GM23248 (cell line): ENCODE measurements around the gene MAPK6. TPM values are rescaled to one million over a fixed set of nuclear protein-coding genes. Genes with fewer than 3 reads are reported as not detected.

ENCODE experiments used
- DNase-seq: peaks from one replicate; pipeline ENCODE4 v3.0.0-alpha.2; 2015
- H2AFZ ChIP-seq: fragments of 200-600 bp; sonication (generic); 2 replicates; pipeline ENCODE4 v1.6.1; 2016; ENCODE audit warnings: antibody characterized with exemption
- H3F3A ChIP-seq: fragments of 200-600 bp; sonication (generic); 2 replicates; pipeline ENCODE4 v1.6.1; 2016; ENCODE audit warnings: mild to moderate bottlenecking, antibody characterized with exemption, mixed run types; ENCODE audit not compliant: insufficient read depth
- H3K27ac ChIP-seq: fragments of 200-600 bp; sonication (generic); 2 replicates; pipeline ENCODE4 v1.5.1; 2016; ENCODE audit warnings: mild to moderate bottlenecking
- H3K27me3 ChIP-seq: fragments of 200-600 bp; sonication (generic); replicated peaks from 2 replicates; pipeline ENCODE4 v1.6.1; 2016; ENCODE audit warnings: mild to moderate bottlenecking; ENCODE audit not compliant: insufficient read depth
- H3K36me3 ChIP-seq: fragments of 200-600 bp; sonication (generic); 2 replicates; pipeline ENCODE4 v1.6.1; 2016; ENCODE audit warnings: low read depth, mild to moderate bottlenecking
- H3K4me1 ChIP-seq: fragments of 200-600 bp; sonication (generic); 2 replicates; pipeline ENCODE4 v1.6.1; 2016; ENCODE audit warnings: mild to moderate bottlenecking; ENCODE audit not compliant: insufficient read depth
- H3K4me2 ChIP-seq: fragments of 200-600 bp; sonication (generic); one replicate; pipeline ENCODE4 v1.6.1; 2016; ENCODE audit warnings: mild to moderate bottlenecking; ENCODE audit not compliant: unreplicated experiment
- H3K4me3 ChIP-seq: fragments of 200-600 bp; sonication (generic); 2 replicates; pipeline ENCODE4 v1.5.1; 2016; ENCODE audit warnings: mild to moderate bottlenecking
- H3K79me2 ChIP-seq: fragments of 200-600 bp; sonication (generic); 2 replicates; pipeline ENCODE4 v1.6.1; 2016; ENCODE audit warnings: mild to moderate bottlenecking; ENCODE audit not compliant: insufficient read depth
- H3K9ac ChIP-seq: fragments of 200-600 bp; sonication (generic); 2 replicates; pipeline ENCODE4 v1.6.1; 2016; ENCODE audit warnings: mild to moderate bottlenecking
- H3K9me2 ChIP-seq: fragments of 200-600 bp; sonication (generic); 2 replicates; pipeline ENCODE4 v1.6.1; 2016; ENCODE audit warnings: mixed run types, mild to moderate bottlenecking, moderate library complexity; ENCODE audit not compliant: insufficient read depth
- H3K9me3 ChIP-seq: fragments of 200-600 bp; sonication (generic); one replicate; pipeline ENCODE4 v1.6.1; 2017; ENCODE audit warnings: low read depth
- H4K20me1 ChIP-seq: fragments of 200-600 bp; sonication (generic); 2 replicates; pipeline ENCODE4 v1.6.0; 2016; ENCODE audit not compliant: insufficient read depth
- EZH2 ChIP-seq: fragments of 200-600 bp; sonication (generic); IDR thresholded peaks from 2 replicates; pipeline ENCODE4 v1.6.1; 2018; ENCODE audit warnings: antibody characterized with exemption, mild to moderate bottlenecking; ENCODE audit not compliant: insufficient read depth, poor library complexity, severe bottlenecking
- EZH2phosphoT487 ChIP-seq: fragments of 200-600 bp; sonication (generic); IDR thresholded peaks from 2 replicates; pipeline ENCODE4 v1.6.1; 2018; ENCODE audit warnings: antibody characterized with exemption, moderate library complexity, mild to moderate bottlenecking, low read depth; ENCODE audit not compliant: insufficient read depth
- WGBS, 2 experiments: methylation state at CpG; one replicate each; pipeline ENCODE4 v1.1.6; 2015 to 2017; ENCODE audit warnings: low lambda C conversion rate in 2 of 2, low coverage in 1 of 2; ENCODE audit errors: missing lambda C conversion rate in 2 of 2; 5-methylcytosine and 5-hydroxymethylcytosine counted together
- in situ Hi-C: fragments of 300-500 bp; cut with MboI; formaldehyde crosslinking; loops from 2 replicates; pipeline ENCODE4 v1.15.0; 2020
- polyA plus RNA-seq: library from polyadenylated mRNA; unstranded; fragments of >200 nt; fragmentation: Nextera tagmentation; extraction: Ambion mirVana; gene quantifications from 2 replicates; pipeline ENCODE4 v1.2.1, GENCODE V29; 2016
- total RNA-seq: library from RNA; depleted of rRNA; stranded (reverse); fragments of >200 nt; shearing (Covaris generic); gene quantifications from 2 replicates; pipeline ENCODE4 v1.2.3, GENCODE V29; 2014

MAPK6 gene
- total and polyA plus RNA-seq, 2 experiments from 2014 or later: 36.5 to 69.3 TPM

GRCh38 chr15:52008359-52008697 is 10.7 kb upstream of the MAPK6 start:
- H3F3A ChIP-seq: peaks cover 27% of the 10 kb centered on the region
- H3K79me2 ChIP-seq: no peaks in the 10 kb centered on the region
- H3K27me3 ChIP-seq: no peaks in the 10 kb centered on the region
- TF ChIP-seq EZH2 (no peak), EZH2phosphoT487 (no peak)
- WGBS, 2 experiments: 92 to 96% methylated on average over 5 of the region's 5 CpGs
- H3K9ac ChIP-seq: no peak overlapping the region
- H3K36me3 ChIP-seq: no peaks in the 10 kb centered on the region
- no peaks in the 10 kb centered on the region for H4K20me1 ChIP-seq
- in situ Hi-C loops: no loop called here
- no peaks in the 10 kb centered on the region for H3K9me2 ChIP-seq
- peaks cover 24% of the 10 kb centered on the region for H3K4me1 ChIP-seq
- H3K9me3 ChIP-seq: no peaks in the 10 kb centered on the region
- no peak overlapping the region for H3K4me2 ChIP-seq
- no peak for DNase-seq
- no peak overlapping the region for H2AFZ ChIP-seq
- H3K27ac ChIP-seq: no peak overlapping the region
- no peak overlapping the region for H3K4me3 ChIP-seq

- H3K9ac ChIP-seq: no peak overlapping the region
- no peak overlapping the region for H2AFZ ChIP-seq
- H4K20me1 ChIP-seq: no peaks in the 10 kb centered on the region
- H3K4me3 ChIP-seq: no peak overlapping the region
- TF ChIP-seq EZH2 (no peak), EZH2phosphoT487 (no peak)
- H3K27ac ChIP-seq: no peak overlapping the region
- H3K9me2 ChIP-seq: no peaks in the 10 kb centered on the region
- no peaks in the 10 kb centered on the region for H3K9me3 ChIP-seq
- peaks cover 32% of the 10 kb centered on the region for H3F3A ChIP-seq
- no peaks in the 10 kb centered on the region for H3K27me3 ChIP-seq
- no peaks in the 10 kb centered on the region for H3K36me3 ChIP-seq
- WGBS, 2 experiments: 94 to 96% methylated on average over 2 of the region's 2 CpGs
- no peak overlapping the region for H3K4me2 ChIP-seq
- peaks cover 24% of the 10 kb centered on the region for H3K4me1 ChIP-seq
- in situ Hi-C loops: no loop called here
- no peaks in the 10 kb centered on the region for H3K79me2 ChIP-seq
- DNase-seq: no peak
These were observed 10.2 kb upstream of the MAPK6 start for GRCh38 chr15:52008698-52009434.

- Histone ChIP-seq H4K20me1 (no peaks in the 10 kb centered on the region), H3K27ac (peak overlapping the region; percentile 34), H3K79me2 (no peaks in the 10 kb centered on the region), H3K4me3 (no peak overlapping the region), H3K36me3 (no peaks in the 10 kb centered on the region), H3K9me2 (no peaks in the 10 kb centered on the region), H3F3A (peaks cover 33% of the 10 kb centered on the region), H3K9ac (no peak overlapping the region), H3K9me3 (no peaks in the 10 kb centered on the region), H3K27me3 (no peaks in the 10 kb centered on the region), H3K4me1 (peaks cover 22% of the 10 kb centered on the region), H2AFZ (0 out of 2 replicates have a peak overlapping the region, but pooled peaks have one; percentile 32), H3K4me2 (peak overlapping the region; percentile 39)
- WGBS, 2 experiments: 58 to 61% methylated on average over 14 of the region's 14 CpGs
- DNase-seq: peak; percentile 95
- in situ Hi-C loops: no loop called here
- no peak for TF ChIP-seq EZH2phosphoT487
- no peak for TF ChIP-seq EZH2
These were observed 8.1 kb upstream of the MAPK6 start for GRCh38 chr15:52010633-52011595.

GRCh38 chr15:52011711-52012144 is 7.3 kb upstream of the MAPK6 start:
- WGBS, 2 experiments: 42 to 48% methylated on average over 3 of the region's 3 CpGs
- no peak for DNase-seq
- Histone ChIP-seq H4K20me1 (no peaks in the 10 kb centered on the region), H3K27ac (no peak overlapping the region), H3K9me3 (no peaks in the 10 kb centered on the region), H3K9me2 (no peaks in the 10 kb centered on the region), H2AFZ (no peak overlapping the region), H3K9ac (no peak overlapping the region), H3K4me2 (no peak overlapping the region), H3K27me3 (no peaks in the 10 kb centered on the region), H3K4me3 (no peak overlapping the region), H3K36me3 (no peaks in the 10 kb centered on the region), H3K4me1 (peaks cover 14% of the 10 kb centered on the region), H3F3A (peaks cover 25% of the 10 kb centered on the region), H3K79me2 (no peaks in the 10 kb centered on the region)
- in situ Hi-C loops: no loop called here
- TF ChIP-seq EZH2 (no peak), EZH2phosphoT487 (no peak)
